Hippocampal formation (tissue), 2 donors: Measurements from ENCODE around the gene LACTBL1.
A peak's percentile ranks its signal among the peaks of the same experiment; 100 is the strongest.
"Not testable (repeated sequence)": the region's sequence is repeated elsewhere in the genome, so short reads cannot be mapped to it uniquely, and the experiment has no call there.

Source experiments
- DNase-seq, 2 donors: peaks; one replicate each; lab custom pipeline; 2025; lab: John Stamatoyannopoulos, UW

The LACTBL1 gene, protein sequence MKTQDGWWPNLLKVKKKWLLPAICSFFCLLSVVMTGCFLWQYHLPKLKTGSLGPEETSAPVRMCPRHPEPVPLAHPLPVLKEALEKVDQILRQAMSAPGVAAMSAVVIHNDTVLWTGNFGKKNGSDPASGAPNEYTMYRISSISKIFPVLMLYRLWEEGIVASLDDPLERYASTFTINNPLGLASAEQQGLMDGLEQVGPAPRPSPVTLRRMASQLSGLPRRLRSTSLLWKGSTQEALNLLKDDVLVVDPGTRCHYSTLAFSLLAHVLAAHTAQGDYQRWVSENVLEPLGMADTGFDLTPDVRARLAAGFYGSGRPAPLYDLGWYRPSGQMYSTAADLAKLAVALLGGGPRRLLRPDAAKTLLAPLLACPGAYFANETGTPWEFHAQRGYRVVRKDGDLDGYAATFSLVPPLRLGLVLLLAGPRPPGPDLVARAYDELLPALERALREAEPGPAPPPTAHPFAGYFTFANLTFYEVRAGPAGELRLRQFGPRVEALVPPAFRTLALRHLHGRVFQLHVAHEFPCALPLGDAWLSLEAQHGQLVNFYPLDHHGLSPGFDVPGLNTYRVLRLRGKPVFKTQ

DNA sequence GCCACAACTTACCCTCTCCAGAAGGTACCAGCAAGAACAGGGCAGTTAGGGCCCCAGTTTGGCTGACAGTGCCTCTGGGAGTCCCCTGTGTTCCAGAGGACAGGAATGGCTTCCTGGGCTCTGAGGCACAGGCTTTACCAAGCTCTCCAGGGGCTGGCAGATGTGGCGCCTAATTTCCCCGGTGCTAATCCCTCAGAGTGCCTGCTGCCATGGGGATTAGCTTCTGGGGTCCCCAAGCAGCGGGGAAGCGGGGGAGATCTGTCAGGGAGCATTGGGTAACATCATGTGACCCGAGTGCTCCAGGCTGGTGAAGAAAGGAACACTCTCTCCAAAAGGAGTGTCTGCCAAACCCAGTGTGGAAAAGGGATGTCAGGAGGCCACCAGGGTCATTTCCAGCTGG lies at the start of gene LACTBL1:
LACTBL1 (minus strand) TSS at position 107 of the 400 bp plus-strand sequence. CDS start 550 bp downstream, outside the sequence.
- no peak for DNase-seq

DNA sequence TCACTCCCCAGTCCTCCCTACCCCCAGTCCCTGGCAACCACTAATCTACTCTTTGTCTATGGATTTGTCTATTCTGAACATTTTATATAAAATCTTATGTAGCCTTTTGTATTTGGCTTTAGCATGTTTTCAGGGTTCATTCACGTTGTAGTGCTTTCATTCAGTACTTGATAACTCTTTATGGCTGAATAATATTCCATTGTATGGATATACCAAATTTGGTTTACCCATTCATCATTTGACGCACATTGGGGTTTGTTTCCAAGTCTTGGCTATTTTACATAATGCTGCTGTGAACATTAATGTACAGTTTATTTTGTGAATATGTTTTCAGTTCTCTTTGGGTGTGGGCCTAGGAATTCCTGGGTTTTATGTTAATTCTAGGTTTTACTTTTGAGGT lies 49.2 kb upstream of the LACTBL1 start:
- DNase-seq = no peak

DNA sequence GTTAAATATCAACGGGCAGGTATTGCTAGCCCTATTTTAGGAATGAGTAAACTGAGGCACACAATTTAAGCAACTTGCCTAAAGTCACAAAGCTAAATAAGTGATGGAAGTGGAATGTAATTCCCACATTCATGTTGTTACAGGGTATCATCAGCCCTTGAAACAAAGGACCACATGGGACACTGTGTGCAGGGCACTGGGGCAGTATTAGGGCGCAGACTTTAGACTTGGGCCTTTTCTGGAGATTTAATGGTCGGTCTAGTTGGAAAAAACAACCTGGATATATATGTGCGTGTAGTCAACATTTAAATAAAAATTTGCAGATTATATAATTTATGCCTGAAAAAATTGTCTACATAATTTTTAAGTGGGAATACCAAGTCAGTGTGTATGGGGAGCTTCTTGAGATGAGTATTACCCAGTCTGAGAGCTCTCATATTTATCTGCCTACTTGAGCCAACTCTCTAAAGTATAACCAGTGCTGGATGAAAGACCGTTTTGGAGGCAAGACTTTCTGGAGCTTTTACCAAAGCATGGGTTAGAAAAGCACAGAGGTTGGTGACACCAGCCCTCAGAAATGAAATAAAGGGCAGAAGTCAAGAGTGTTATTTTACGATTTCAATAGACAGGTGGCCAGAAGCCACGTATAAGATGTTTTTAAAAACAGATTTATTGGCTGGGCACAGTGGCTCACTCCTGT lies 48.2 kb upstream of the LACTBL1 start:
- no peak for DNase-seq

DNA sequence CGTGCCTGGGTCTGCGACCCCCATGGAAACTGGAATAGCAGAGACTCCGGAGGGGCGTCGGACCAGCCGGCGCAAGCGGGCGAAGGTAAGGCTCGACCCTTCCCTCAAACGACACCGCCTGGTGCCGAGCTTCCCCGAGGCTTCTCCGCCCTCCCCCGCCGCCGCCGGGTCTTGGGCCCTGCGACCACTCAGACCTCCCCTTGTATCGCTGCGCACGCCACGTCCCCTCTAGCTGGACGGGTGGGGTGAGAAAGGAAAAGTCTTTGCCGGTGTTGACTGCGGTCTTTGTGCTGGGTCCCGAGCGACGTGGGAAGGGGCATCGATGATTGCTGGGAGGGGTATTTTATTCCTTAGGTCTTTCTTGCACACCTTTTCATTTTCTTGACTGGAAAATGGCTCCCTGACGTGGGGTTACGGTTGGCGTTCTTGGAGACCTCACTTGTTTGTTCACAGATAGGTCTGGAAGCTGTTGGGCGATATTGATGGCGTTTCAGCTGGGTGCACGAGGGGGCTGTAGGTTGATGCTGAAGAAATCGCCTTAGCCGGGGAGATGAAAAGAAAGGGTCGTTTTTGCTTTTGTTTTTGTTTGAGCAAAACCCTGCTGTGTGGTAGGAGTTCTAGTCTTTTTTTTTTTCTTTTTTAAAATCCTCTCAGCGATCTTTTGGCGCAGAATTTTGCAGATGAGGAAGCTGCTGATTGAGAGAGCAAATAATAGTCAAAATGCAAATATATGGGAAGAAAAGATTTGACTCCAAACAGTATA lies 47.4 kb upstream of the LACTBL1 start:
- peak in 1 of 2 donors; percentile 35 for DNase-seq

DNA sequence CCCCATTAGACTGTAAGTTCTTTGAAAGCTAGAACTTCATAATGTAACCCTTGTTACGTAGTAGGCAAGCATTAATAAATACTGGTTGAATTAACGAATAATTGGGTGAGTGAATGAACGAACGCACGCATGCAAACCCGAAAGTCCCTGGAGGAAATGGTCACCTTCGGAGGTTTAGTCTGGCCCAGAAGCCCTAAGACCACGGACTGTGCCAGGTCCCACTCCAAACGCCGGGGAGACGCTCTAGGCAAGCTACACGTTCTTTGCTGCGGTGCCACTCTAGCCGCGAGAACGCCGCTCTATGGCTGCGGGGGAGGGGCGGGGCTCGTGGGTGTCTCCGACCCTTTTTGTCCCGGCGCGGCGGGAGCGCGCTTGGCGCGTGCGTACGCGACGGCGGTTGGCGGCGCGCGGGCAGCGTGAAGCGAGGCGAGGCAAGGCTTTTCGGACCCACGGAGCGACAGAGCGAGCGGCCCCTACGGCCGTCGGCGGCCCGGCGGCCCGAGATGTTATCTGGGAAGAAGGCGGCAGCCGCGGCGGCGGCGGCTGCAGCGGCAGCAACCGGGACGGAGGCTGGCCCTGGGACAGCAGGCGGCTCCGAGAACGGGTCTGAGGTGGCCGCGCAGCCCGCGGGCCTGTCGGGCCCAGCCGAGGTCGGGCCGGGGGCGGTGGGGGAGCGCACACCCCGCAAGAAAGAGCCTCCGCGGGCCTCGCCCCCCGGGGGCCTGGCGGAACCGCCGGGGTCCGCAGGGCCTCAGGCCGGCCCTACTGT lies 46.6 kb upstream of the LACTBL1 start, which contains the start of gene KDM1A:
KDM1A (plus strand) TSS at position 375 of the 769 bp plus-strand sequence; CDS start at position 504, 129 bp downstream.
- peak; percentile 96 to 97 for DNase-seq

DNA sequence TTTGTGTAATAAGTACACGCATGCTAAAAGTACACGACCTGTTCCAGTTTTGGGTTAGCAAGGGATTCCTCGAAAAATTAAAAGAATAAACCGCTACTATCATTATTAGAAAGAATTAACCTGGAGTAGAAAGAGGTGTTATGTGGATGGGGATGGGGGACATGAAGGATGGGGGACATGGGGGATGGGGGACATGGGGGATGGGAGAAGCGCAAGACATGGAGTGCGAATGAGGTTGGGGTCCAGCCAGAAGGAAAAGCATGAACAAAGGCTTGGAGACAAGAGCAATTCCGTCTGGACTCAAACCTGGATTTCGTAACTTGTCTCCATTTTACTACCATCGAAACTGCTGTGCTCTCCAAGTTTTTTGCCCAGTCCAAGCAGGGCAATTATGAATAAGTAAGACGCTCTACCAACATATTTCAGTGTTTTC lies 46.0 kb upstream of the LACTBL1 start:
- no peak for DNase-seq

DNA sequence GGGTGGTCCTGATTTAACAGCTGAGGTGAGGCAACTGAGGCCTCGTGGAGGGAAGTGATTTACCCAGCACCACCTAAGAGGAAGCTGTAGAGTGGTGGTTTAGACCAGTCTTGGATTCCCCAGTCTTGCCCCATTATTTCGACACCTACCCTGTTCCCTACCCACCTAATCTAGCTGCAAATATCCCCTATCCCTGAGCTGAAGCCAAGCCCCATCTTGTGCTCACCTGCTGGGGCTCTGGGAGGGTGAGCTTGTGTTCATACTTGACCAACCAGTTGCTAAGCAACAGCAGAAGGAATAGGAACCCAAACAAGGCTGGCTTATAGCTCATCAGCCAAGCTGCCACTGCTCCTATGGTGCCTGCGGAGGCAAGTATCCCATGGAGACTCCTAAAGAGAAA lies 41.0 kb upstream of the LACTBL1 start:
- DNase-seq = no peak

DNA sequence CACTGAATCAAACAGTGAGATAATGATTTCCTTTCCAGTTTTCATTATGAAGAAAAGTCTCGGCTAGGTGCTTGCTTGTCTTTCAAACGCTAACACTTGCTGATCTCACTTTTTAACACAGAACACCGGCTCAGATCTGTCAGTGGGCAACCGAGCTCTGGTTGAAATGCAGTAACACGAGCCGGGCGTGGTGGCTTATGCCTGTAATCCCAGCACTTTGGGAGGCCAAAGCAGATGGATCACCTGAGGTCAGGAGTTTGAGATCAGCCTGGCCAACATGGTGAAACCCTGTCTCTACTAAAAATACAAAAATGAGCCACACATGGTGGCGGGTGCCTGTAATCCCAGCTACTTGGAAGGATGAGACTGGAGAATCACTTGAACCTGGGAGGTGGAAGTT lies 37.4 kb upstream of the LACTBL1 start:
- DNase-seq = not testable (repeated sequence)

DNA sequence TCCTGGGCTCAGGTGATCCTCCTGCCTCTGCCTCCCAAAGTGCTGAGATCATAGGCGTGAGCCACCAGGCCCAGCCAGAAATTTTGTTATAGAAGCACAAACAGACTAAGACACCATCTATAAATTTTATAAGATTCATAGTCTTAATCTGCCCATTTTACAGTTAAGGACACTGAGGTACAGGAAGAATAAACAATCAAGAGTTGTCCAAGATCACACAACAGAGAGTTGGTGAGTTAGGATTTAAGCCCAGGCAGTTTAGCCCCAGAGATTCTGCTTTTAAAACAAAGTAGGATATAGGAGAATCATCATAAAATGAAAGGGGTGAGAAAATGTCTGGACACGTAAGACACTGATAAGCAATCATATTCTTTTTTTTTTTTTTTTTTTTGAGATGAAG lies 36.2 kb upstream of the LACTBL1 start:
- DNase-seq = no peak

DNA sequence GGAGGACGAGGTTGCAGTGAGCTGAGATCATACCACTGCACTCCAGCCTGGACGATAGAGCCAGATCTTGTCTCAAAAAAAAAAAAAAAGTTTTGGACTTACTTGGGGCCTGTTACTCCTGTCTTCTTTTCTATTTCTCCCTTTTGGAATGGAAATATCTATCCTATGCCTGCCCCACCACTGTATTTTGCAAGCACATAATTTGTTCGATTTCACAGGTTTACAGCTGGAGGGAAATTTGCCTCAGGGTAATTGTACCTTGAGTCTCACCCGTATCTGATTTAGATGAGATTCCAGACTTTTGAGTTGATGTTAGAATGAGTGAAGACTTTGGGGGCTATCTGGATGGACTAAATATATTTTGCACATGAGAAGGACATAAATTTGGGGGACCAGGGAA lies 34.4 kb upstream of the LACTBL1 start:
- no peak for DNase-seq

DNA sequence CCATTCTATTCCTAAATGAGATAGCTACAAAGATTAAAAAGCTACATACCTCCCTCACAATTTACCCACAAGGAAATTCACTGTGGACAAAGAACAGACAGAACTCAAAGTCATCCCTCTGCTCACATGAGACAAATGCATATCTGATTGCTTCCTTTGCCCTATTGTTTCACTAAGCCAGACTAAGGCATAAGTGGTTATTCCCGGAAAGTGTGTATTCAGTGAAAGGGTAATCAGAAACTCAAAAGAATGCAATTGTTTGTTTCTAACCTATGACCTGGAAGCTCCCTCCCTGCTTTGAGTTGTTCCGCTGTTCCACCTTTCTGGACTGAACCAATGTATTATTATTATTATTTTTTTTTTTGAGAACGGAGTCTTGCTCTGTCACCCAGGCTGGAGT lies 32.1 kb upstream of the LACTBL1 start:
- DNase-seq = not testable (repeated sequence)

DNA sequence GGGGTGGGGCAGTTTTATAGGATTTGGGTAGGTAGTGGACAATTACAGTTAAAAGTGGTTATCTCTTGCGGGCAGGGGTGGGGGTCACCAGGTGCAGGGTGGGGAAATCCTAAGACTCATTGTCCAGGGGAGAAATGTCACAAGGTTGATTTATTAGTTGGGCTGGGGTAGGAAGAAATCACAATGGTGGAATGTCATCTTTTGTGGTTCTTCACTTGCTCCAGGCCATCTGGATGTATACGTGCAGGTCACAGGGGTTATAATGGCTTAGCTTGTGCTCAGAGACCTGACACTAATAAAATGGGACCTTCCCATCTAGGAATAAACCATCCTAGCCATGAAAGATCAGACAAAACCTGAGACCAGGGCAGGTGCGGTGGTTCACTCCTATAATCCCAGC lies 31.4 kb upstream of the LACTBL1 start:
- no peak for DNase-seq

DNA sequence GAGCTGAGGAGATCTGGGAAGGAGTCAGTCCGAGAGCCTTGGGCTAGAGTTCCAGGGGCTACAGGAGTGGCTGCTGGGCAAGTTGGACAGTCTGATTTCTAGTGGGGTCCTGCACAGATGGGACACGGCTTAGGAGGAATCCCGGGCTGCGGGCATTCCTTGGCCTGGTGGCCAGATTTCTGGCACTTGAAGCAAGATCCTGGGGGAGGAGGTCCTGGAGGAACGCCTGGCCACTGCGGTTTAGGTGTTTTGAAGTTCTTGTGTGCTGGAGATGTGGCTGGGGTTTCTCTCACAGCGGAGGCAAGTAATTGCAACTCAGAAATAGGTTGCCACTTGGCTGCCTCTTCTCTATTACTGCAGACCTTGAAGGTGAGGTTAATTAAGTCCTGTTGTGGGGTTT lies 29.6 kb upstream of the LACTBL1 start:
- DNase-seq = not testable (repeated sequence)

DNA sequence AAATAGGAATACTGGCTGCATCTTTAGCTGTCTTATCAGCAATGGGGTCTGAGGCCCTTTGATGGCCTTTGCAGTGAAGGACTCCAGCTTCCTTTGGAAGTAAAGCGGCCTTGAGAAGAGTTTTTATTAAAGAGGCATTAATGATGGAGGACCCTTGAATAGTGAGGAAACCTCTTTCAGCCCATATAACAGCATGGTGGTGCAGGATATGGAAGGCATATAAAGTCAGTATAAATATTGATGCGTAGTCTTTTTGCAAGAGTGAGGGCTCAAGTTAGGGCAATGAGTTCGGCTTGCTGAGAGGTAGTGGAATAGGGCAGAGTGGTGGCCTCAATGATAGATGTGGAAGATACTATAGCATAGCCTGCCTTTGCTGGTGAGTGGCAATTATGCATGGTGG lies 27.5 kb upstream of the LACTBL1 start:
- DNase-seq = not testable (repeated sequence)

DNA sequence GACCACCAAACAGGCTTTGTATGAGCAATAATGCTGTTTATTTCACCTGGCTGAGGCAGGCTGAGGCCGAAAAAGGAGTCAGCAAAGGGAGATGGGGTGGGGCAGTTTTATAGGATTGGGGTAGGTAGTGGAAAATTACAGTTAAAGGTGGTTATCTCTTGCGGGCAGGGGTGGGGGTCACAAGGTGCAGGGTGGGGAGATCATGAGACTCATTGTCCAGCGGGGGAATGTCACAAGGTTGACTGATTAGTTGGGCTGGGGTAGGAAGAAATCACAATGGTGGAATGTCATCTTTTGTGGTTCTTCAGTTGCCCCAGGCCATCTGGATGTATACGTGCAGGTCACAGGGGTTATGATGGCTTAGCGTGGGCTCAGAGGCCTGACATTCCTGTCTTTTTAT lies 24.9 kb upstream of the LACTBL1 start:
- DNase-seq = not testable (repeated sequence)

DNA sequence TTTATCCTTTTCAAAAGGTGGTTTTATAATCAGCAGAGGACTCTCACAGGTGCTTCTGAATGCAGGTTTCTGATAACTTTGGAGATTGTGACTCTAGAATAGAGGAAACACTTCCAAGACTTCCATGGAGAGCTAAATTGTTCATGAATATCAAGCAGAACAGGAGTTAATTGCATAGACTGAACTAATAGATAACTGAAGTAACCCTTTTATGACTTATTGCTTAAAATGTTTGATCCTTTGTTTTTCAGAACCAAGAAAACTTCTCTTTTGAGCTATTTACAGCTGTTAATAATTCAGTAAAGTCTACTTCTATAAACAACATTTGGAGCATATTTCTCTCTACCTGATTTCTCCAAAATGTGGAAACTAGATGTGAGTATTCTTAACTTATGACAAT lies 23.1 kb upstream of the LACTBL1 start:
- DNase-seq = no peak

DNA sequence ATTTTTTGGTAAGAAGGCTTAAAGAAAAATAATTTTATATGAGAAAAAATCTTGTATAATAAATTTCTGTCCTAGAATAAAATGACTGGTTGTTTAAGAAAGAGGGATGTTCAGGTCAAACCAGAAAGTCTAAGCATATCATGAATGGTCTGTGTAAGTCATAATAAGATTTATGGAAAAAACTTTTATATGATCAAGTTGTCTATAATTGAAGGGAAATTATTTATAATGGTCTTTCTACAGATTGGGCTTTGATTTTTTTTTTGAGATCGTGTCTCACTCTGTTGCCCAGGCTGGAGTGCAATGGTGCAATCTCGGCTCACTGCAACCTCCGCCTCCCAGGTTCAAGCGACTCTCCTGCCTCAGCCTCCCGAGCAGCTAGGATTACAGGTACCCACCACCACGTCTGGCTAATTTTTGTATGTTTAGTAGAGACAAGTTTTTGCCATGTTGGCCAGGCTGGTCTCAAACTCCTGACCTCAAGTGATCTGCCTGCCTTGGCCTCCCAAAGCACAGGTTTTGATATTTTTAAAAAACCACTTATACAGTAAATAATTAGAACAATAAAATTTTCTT lies 20.6 kb upstream of the LACTBL1 start:
- not testable (repeated sequence) for DNase-seq

DNA sequence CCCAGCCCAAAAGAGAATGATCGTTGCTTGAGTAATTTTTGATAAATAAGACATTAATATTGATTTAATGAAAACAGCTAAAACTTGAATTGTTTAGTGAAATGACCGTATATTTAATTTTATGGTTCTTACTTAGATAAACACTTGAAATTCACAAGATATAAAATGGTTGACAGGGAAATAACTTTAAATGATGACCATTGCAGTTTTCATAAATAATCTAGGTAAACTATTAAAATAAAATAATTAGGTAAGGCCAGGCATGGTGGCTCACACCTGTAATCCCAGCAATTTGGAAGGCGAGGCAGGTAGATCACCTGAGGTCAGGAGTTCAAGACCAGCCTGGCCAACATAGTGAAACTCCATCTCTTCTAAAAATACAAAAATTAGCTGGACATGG lies 19.7 kb upstream of the LACTBL1 start:
- not testable (repeated sequence) for DNase-seq

DNA sequence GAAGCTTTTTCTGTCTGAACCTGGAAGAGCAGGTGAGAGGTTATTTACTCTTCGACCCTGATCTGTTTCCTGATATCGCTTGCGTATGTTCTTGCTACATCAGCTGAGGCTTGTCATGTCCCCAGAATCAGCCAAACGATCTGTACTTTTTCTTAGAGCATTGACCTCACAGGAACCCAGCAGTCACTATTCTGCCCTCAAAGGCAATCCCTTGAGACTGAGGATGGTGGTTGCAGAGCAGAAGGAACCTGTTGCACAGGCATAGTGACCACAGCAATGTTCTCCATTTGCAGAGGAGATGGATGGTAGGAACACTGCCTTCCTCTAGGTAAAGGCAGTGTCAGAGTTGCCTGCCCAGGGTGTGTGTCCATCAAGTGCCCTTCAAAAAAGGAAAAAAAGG lies 11.3 kb upstream of the LACTBL1 start:
- no peak for DNase-seq

DNA sequence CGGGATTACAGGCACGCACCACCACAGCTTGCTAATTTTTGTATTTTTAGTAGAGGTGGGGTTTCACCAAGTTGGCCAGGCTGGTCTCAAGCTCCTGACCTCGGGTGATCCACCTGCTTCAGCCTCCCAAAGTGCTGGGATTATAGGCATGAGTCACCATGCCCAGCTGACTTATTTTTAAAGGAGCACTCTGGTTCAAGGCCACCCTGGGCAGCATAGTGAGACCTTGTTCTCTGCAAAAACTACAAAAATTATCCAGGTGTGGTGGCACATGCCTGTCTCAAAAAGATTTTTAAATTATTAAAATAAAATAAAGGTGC lies 7.8 kb upstream of the LACTBL1 start:
- not testable (repeated sequence) for DNase-seq

DNA sequence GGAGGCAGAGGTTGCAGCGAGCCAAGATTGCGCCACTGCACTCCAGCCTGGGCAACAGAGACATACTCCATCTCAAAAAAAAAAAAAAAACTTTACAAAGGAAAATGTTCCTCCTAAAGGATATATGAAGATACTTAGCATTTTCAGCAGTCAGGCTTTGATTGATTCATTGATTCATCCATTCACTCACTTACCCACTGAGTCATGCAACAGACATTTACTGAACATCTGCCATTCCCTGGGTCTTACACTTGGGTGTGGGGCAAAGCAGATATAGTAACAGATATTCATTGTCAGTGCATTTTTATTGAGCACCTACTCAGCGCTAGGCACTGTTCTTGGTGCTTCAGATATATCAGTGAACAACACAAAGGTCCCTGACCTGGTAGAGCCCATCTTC lies 5.6 kb upstream of the LACTBL1 start:
- DNase-seq = no peak
